H1 (cell line): ENCODE results near the gene TMEM145.

Experiments
- CHD1 ChIP-seq: IDR thresholded peaks from 2 replicates; pipeline ENCODE4 v1.6.1; 2012; ENCODE audit warnings: low read depth, low read length, improper control_type of control experiment
- FOSL1 ChIP-seq: IDR thresholded peaks from 2 replicates; pipeline ENCODE4 v1.6.1; 2011; ENCODE audit warnings: mild to moderate bottlenecking, low read depth, low read length, moderate library complexity; ENCODE audit not compliant: insufficient read depth
- GABPA ChIP-seq: IDR thresholded peaks from 2 replicates; pipeline ENCODE4 v1.6.1; 2011; ENCODE audit warnings: mild to moderate bottlenecking, low read length, moderate library complexity, borderline replicate concordance; ENCODE audit not compliant: insufficient read depth
- JUND ChIP-seq: IDR thresholded peaks from 2 replicates; pipeline ENCODE4 v1.6.1; 2011; ENCODE audit warnings: mild to moderate bottlenecking, improper control_type of control experiment, low read length
- RFX5 ChIP-seq: IDR thresholded peaks from 2 replicates; pipeline ENCODE4 v1.6.1; 2011; ENCODE audit warnings: low read depth, low read length, improper control_type of control experiment, borderline replicate concordance
- SIRT6 ChIP-seq: IDR thresholded peaks from one replicate; pipeline ENCODE4 v1.7.1; 2012; ENCODE audit warnings: low read length, inconsistent platforms
- TAF1 ChIP-seq: IDR thresholded peaks from 2 replicates; pipeline ENCODE4 v1.6.1; 2011; ENCODE audit warnings: mild to moderate bottlenecking, low read depth, low read length
- TF ChIP-seq, protein P1 (sequence below): IDR thresholded peaks from 2 replicates; pipeline ENCODE4 v1.6.1; 2011; ENCODE audit warnings: low read length, improper control_type of control experiment

DNA sequence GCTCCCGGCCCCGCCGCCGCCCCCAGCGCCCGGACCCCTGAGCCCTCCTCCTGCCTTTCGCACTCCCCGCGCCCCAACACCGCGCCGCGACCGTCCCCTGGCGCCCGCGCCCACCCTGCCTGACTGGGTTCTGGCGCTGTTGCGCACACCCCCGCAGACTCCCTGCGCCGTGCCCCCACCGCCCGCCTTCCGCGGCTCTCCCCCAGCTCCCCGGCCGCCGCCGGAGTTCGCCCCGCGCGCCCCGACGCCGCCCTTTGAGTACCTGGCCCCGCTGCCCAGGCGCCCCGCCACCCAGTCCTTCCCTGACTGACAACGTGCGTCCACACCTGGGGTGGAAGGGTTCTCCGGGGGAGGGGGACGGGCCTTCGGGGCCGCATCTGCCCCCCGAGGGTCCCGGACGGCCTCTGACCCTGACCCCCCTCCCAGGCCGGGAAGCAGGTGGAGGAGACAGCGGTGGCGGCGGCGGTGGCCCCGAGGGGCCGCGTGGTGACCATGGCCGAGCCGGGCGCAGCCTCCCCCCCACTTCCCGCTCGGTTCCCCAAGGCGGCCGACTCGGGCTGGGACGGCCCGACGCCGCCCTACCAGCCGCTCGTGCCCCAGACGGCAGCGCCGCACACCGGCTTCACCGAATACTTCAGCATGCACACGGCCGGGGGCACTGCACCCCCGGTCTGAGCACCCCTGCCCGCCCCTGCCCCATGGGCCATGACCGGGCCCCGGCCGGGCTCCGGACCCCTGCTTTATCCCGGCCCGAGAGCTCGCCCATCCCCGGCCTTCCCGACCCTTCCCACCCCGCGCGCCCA is 10.9 kb downstream of the TMEM145 start:
- TF ChIP-seq, protein P1, sequence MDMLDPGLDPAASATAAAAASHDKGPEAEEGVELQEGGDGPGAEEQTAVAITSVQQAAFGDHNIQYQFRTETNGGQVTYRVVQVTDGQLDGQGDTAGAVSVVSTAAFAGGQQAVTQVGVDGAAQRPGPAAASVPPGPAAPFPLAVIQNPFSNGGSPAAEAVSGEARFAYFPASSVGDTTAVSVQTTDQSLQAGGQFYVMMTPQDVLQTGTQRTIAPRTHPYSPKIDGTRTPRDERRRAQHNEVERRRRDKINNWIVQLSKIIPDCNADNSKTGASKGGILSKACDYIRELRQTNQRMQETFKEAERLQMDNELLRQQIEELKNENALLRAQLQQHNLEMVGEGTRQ: no peak
- TF ChIP-seq CHD1 (no peak), SIRT6 (no peak), TAF1 (no peak), RFX5 (no peak), FOSL1 (no peak), JUND (no peak), GABPA (no peak)
